ENCODE data around the gene LINGO3.

Gene LINGO3

DNA sequence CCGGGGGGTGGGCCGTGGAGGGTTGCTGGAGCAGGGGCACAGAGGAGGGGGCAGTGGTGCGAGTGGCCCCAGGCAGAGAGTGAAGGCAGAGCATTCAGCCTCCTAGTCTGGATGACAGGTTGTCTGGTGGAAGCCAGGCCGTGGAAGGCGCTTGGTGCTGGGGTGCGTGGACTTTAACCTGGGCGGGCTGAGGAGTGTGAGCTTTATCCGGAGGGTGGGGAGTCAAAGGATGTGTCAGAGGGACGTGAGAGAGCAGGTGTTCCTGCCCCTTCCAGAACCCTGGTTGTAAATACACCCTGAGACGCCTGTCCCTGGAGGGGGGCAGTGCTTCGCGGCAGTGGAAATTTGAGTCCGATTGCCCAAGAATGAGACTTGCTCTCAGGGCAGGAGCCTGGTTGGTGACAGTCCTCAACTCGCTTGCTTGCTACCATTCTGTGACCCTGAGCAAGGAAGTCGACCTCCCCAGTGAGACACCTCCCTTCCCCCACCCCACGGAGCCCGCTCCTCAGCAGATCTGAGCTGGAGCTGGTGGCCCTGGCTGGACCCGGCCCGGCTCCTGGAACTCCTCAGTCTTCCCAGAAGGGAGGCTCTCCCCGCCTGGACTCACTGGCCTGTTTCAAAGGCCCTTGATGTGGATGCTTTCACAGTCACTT lies 22.8 kb upstream of the LINGO3 start:
- peaks cover 11% of the 10 kb centered on the region for H3K36me3 ChIP-seq (ENCODE audit: low read depth)
- TF ChIP-seq, protein P1, sequence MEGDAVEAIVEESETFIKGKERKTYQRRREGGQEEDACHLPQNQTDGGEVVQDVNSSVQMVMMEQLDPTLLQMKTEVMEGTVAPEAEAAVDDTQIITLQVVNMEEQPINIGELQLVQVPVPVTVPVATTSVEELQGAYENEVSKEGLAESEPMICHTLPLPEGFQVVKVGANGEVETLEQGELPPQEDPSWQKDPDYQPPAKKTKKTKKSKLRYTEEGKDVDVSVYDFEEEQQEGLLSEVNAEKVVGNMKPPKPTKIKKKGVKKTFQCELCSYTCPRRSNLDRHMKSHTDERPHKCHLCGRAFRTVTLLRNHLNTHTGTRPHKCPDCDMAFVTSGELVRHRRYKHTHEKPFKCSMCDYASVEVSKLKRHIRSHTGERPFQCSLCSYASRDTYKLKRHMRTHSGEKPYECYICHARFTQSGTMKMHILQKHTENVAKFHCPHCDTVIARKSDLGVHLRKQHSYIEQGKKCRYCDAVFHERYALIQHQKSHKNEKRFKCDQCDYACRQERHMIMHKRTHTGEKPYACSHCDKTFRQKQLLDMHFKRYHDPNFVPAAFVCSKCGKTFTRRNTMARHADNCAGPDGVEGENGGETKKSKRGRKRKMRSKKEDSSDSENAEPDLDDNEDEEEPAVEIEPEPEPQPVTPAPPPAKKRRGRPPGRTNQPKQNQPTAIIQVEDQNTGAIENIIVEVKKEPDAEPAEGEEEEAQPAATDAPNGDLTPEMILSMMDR (IDR thresholded peaks at IDR 0.05; ENCODE audit: poor library complexity, severe bottlenecking): no peak
- no peak overlapping the region for H3K4me3 ChIP-seq (ENCODE audit: severe bottlenecking)
- no peak for DNase-seq (ENCODE audit: low spot score)
- no peaks in the 10 kb centered on the region for H3K27me3 ChIP-seq (ENCODE audit: insufficient read depth, poor library complexity, severe bottlenecking)
- no peak for ATAC-seq (ENCODE audit: low read depth)
- H3K4me1 ChIP-seq (ENCODE audit: insufficient read depth, poor library complexity, severe bottlenecking): no peaks in the 10 kb centered on the region
- H3K9me3 ChIP-seq (ENCODE audit: severe bottlenecking): no peaks in the 10 kb centered on the region
- H3K27ac ChIP-seq (ENCODE audit: poor library complexity, severe bottlenecking): no peak overlapping the region

DNA sequence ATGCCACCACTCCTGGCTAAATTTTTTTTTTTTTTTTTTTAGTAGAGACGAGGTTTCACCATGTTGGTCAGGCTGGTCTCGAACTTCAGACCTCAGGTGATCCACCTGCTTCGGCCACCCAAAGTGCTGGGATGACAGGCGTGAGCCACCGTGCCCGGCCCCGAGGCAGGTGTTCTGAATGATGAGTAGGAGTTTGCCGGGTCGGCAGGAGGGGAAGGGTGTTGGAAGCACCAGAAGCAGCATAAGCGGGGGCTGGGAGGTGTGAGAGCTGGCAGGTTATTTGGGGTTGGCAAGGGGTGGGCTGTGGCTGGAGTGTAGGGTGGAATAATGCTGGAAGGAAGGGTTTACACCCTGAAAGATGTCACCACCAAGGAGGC lies 22.3 kb upstream of the LINGO3 start:
- H3K36me3 ChIP-seq (ENCODE audit: low read depth): peaks cover 13% of the 10 kb centered on the region
- TF ChIP-seq, protein P1 (IDR thresholded peaks at IDR 0.05; ENCODE audit: poor library complexity, severe bottlenecking): no peak
- H3K27ac ChIP-seq (ENCODE audit: poor library complexity, severe bottlenecking): no peak overlapping the region
- no peaks in the 10 kb centered on the region for H3K27me3 ChIP-seq (ENCODE audit: insufficient read depth, poor library complexity, severe bottlenecking)
- no peaks in the 10 kb centered on the region for H3K4me1 ChIP-seq (ENCODE audit: insufficient read depth, poor library complexity, severe bottlenecking)
- no peak for ATAC-seq (ENCODE audit: low read depth)
- no peak overlapping the region for H3K4me3 ChIP-seq (ENCODE audit: severe bottlenecking)
- H3K9me3 ChIP-seq (ENCODE audit: severe bottlenecking): no peaks in the 10 kb centered on the region
- no peak for DNase-seq (ENCODE audit: low spot score)

DNA sequence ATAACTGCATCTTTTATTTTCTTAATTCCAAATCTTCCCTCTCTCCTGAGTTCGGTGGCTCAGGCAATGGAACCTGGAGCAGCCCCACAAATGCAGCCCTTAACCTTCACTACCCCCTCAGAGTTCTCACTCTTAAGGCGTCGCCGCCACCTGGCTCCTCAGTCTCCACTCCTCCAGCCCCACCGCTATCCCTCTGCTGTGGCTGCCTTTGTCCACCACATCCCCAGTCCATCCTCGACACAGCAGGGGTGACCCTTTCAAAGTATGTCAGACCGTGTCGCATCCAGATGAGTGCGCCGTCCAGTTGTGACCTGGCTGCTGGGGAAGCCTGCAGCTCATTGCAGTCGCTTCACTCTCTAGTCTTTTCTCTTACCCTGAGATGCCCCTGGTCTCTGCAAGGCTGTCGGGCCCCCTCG lies 21.6 kb upstream of the LINGO3 start:
- Histone ChIP-seq H3K9me3 (ENCODE audit: severe bottlenecking) (no peaks in the 10 kb centered on the region), H3K27ac (ENCODE audit: poor library complexity, severe bottlenecking) (no peak overlapping the region), H3K4me3 (ENCODE audit: severe bottlenecking) (peak overlapping the region; percentile 60), H3K36me3 (ENCODE audit: low read depth) (peaks cover 13% of the 10 kb centered on the region), H3K4me1 (ENCODE audit: insufficient read depth, poor library complexity, severe bottlenecking) (no peaks in the 10 kb centered on the region), H3K27me3 (ENCODE audit: insufficient read depth, poor library complexity, severe bottlenecking) (no peaks in the 10 kb centered on the region)
- DNase-seq (ENCODE audit: low spot score): no peak
- TF ChIP-seq, protein P1 (IDR thresholded peaks at IDR 0.05; ENCODE audit: poor library complexity, severe bottlenecking): no peak
- ATAC-seq (ENCODE audit: low read depth): no peak; the same call in 2 of the 3 replicates

DNA sequence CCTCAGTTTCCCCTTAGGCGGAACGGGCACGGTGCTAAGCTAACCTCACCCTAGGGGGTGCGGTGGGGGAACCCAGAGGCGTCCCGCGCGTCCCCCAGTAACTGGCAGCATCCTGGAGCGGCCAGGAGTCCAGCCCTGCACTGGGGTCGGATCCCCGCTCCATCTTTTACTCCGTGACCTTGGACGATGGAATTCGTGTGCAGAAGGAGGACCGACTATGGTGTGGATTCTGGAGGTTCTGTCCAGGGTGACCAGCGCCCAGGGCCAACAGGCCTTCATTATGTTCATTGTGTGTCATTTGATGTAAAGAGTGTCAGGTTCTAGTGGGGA lies 21.2 kb upstream of the LINGO3 start:
- peak overlapping the region; percentile 64 for H3K27ac ChIP-seq (ENCODE audit: poor library complexity, severe bottlenecking)
- peak overlapping the region; percentile 60 for H3K4me3 ChIP-seq (ENCODE audit: severe bottlenecking)
- H3K4me1 ChIP-seq (ENCODE audit: insufficient read depth, poor library complexity, severe bottlenecking): no peaks in the 10 kb centered on the region
- DNase-seq (ENCODE audit: low spot score) (no peak), ATAC-seq (ENCODE audit: low read depth) (peak; percentile 23; the same call in 1 of the 3 replicates)
- H3K27me3 ChIP-seq (ENCODE audit: insufficient read depth, poor library complexity, severe bottlenecking): no peaks in the 10 kb centered on the region
- no peaks in the 10 kb centered on the region for H3K9me3 ChIP-seq (ENCODE audit: severe bottlenecking)
- TF ChIP-seq, protein P1 (IDR thresholded peaks at IDR 0.05; ENCODE audit: poor library complexity, severe bottlenecking): no peak
- H3K36me3 ChIP-seq (ENCODE audit: low read depth): peaks cover 13% of the 10 kb centered on the region

DNA sequence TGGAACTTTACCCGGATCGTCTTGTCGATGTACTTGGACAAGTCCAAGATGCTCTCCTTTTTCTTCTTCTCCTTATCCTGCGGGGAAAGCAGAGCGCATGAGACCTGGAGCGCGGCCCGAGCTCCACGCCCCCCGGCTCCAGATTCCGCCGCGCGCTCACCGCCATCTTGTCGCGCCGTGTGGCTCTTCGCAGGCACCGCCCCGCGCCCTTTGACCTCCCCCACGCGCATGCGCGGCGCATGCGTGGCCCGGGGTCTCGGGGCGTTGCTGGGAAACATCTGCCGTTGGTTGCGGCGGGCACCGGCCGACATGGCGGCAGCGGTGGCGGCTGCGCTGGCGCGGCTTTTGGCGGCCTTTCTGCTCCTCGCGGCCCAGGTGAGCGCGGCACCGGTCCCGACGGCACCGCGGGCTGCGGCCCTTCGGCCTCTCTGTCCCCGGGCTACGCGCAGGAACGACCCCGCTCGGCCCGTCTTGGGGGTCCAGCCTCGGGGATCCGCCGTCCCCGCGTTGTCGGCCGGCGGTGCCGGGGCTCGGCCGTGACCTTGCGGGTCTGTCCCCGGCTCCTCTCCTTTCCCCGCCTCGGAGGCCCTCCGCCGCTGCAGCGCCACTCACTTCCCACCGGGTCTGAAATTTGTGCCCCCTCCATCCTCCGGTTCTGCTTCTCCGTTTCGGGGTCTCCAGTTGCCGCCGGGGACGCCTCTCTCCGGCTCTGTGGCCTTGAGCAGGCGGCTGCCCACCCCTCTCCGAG lies 20.6 kb upstream of the LINGO3 start, which contains the start of the genes LSM7 and SPPL2B:
LSM7 (minus strand) TSS at position 186 of the 748 bp plus-strand sequence; CDS start at position 166, 20 bp downstream.
SPPL2B (plus strand) TSS at position 284 of the 748 bp plus-strand sequence; CDS start at position 310, 26 bp downstream.
- Histone ChIP-seq H3K4me3 (ENCODE audit: severe bottlenecking) (peak within 1 kb of the TSS; percentile 60), H3K36me3 (ENCODE audit: low read depth) (peaks cover 13% of the 10 kb centered on the region), H3K9me3 (ENCODE audit: severe bottlenecking) (no peaks in the 10 kb centered on the region), H3K27me3 (ENCODE audit: insufficient read depth, poor library complexity, severe bottlenecking) (no peaks in the 10 kb centered on the region), H3K27ac (ENCODE audit: poor library complexity, severe bottlenecking) (peak within 1 kb of the TSS; percentile 64), H3K4me1 (ENCODE audit: insufficient read depth, poor library complexity, severe bottlenecking) (no peaks in the 10 kb centered on the region)
- DNase-seq (ENCODE audit: low spot score): no peak
- TF ChIP-seq, protein P1 (IDR thresholded peaks at IDR 0.05; ENCODE audit: poor library complexity, severe bottlenecking): no peak
- ATAC-seq (ENCODE audit: low read depth): peak; percentile 66
